K562 (cell line): ENCODE measurements around the gene ZBTB16.

Experiments used
- BRF2 ChIP-seq: IDR thresholded peaks from 3 replicates; pipeline ENCODE4 v1.6.1; 2011; ENCODE audit warnings: borderline replicate concordance, mild to moderate bottlenecking; ENCODE audit not compliant: insufficient read length, insufficient read depth
- CTCF ChIP-seq, 3 experiments: IDR thresholded peaks in 2 of 3; conservative IDR thresholded peaks in 1 of 3; 2 replicates each; pipeline ENCODE4 v1.5.1; 2011 to 2012; ENCODE audit warnings: low read length in 3 of 3, mild to moderate bottlenecking in 3 of 3, control low read depth in 2 of 3, improper control_type of control experiment in 1 of 3, inconsistent platforms in 1 of 3, low read depth in 1 of 3, mixed read lengths in 1 of 3, moderate library complexity in 1 of 3; ENCODE audit not compliant: insufficient read depth in 2 of 3
- FOS ChIP-seq: IDR thresholded peaks from 3 replicates; pipeline ENCODE4 v1.6.1; 2011; ENCODE audit not compliant: insufficient read length; ENCODE audit errors: extremely low read depth
- GTF2F1 ChIP-seq: IDR thresholded peaks from 2 replicates; pipeline ENCODE4 v1.6.1; 2011; ENCODE audit warnings: low read depth, low read length, improper control_type of control experiment
- PML ChIP-seq: IDR thresholded peaks from 2 replicates; pipeline ENCODE4 v1.6.1; 2012; ENCODE audit warnings: low read length, inconsistent platforms
- POLR2A ChIP-seq: fragments of 450-650 bp; conservative IDR thresholded peaks from 2 replicates; pipeline ENCODE4 v1.6.1; 2016
- SIRT6 ChIP-seq: IDR thresholded peaks from one replicate; pipeline ENCODE4 v1.6.1; 2012; ENCODE audit warnings: low read depth, mild to moderate bottlenecking, control low read depth, inconsistent platforms, low read length, moderate library complexity
- SMARCE1 ChIP-seq: fragments of 450-650 bp; IDR thresholded peaks from 2 replicates; pipeline ENCODE4 v1.7.1; 2016; ENCODE audit warnings: mild to moderate bottlenecking
- ZNF224 ChIP-seq: sonication (generic); formaldehyde crosslinking; IDR thresholded peaks from 2 replicates; pipeline ENCODE4 v1.8.0; 2022; ENCODE audit warnings: mild to moderate bottlenecking, missing genetic modification reagents
- TF ChIP-seq, protein P1 (sequence below): sonication (generic); formaldehyde crosslinking; IDR thresholded peaks from 2 replicates; pipeline ENCODE4 v1.8.1; 2023; ENCODE audit warnings: mild to moderate bottlenecking, missing genetic modification reagents

DNA sequence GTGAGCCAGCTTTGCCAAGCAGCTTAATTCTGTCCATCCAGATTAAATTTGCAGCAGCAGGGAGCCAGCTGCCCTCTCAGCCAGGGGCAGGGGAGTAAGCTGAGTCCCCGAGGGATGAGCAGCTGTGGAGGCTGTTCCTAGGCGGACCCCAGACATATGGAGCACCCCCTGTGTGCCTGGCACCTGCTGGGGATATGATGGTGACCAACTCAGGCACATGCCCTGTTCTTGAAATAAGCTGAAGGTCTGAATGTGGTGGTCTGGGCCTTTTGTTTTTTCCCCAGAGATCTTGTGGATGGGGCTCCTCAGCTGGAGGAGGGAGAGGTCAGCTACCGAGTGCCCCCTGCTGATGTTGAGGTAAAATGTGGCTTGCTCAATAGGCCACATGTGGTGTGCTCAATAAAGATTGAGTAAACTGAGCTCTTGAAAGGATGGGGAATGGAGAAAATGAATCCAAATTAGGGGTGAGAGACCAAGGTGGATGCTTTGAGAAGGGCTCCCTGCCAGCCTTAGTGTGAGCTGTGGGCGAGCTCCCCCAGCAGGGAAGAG, 133.4 kb downstream of the ZBTB16 start:
- TF ChIP-seq CTCF (IDR thresholded peaks at IDR 0.05 in 2 of 3, conservative IDR thresholded peaks at IDR 0.05 in 1 of 3; ENCODE audit: insufficient read depth in 2 of 3, low read depth in 1 of 3, low read length in 3 of 3) (peak; percentile 25 to 28 (median 28); a peak in 1 of 6 replicates), ZNF224 (no peak), SMARCE1 (no peak), BRF2 (no peak), GTF2F1 (no peak), SIRT6 (no peak), FOS (no peak), PML (no peak), POLR2A (no peak)
- TF ChIP-seq, protein P1, sequence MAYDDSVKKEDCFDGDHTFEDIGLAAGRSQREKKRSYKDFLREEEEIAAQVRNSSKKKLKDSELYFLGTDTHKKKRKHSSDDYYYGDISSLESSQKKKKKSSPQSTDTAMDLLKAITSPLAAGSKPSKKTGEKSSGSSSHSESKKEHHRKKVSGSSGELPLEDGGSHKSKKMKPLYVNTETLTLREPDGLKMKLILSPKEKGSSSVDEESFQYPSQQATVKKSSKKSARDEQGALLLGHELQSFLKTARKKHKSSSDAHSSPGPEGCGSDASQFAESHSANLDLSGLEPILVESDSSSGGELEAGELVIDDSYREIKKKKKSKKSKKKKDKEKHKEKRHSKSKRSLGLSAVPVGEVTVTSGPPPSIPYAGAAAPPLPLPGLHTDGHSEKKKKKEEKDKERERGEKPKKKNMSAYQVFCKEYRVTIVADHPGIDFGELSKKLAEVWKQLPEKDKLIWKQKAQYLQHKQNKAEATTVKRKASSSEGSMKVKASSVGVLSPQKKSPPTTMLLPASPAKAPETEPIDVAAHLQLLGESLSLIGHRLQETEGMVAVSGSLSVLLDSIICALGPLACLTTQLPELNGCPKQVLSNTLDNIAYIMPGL (CRISPR knock-in tag) = no peak
